Central memory CD8-positive, alpha-beta T cell (primary cell): ENCODE results near the gene AGPAT4.
"Not testable (repeated sequence)": the region's sequence is repeated elsewhere in the genome, so short reads cannot be mapped to it uniquely, and the experiment has no call there.

Experiments used
- ATAC-seq: fragments of 150-1000 bp; cut with Tn5 transposase; replicated peaks from 2 replicates; pipeline ENCODE4 v1.10.0; 2022; ENCODE audit warnings: mild to moderate bottlenecking, moderate FRiP score, moderate number of reproducible peaks; ENCODE audit not compliant: poor library complexity, severe bottlenecking; ENCODE audit errors: extremely low read depth
- DNase-seq, 2 donors: peaks; one replicate each; pipeline ENCODE4 v3.0.0; 2021; ENCODE audit warnings: low spot score in 2 of 2
- H3K27ac Mint-ChIP-seq: one replicate; pipeline ENCODE4 v1.8.0; 2022; ENCODE audit warnings: low read depth, mild to moderate bottlenecking, moderate library complexity, mixed read lengths
- H3K27me3 Mint-ChIP-seq: one replicate; pipeline ENCODE4 v1.8.0; 2022; ENCODE audit warnings: mixed read lengths
- H3K36me3 Mint-ChIP-seq: one replicate; pipeline ENCODE4 v1.8.0; 2022; ENCODE audit warnings: mild to moderate bottlenecking, moderate library complexity, mixed read lengths; ENCODE audit not compliant: insufficient read depth
- H3K4me1 Mint-ChIP-seq: one replicate; pipeline ENCODE4 v1.8.0; 2022; ENCODE audit warnings: mixed read lengths
- H3K4me3 Mint-ChIP-seq: one replicate; pipeline ENCODE4 v1.8.0; 2022; ENCODE audit warnings: mild to moderate bottlenecking, moderate library complexity, mixed read lengths
- H3K9me3 Mint-ChIP-seq: one replicate; pipeline ENCODE4 v1.8.0; 2022; ENCODE audit warnings: mixed read lengths

AGPAT4 gene

GRCh38 chr6:161273752-161274487 lies at the start of gene AGPAT4:
Gene AGPAT4, minus strand, starts transcription at chr6:161274061. Its CDS starts 41,848 bp downstream, at chr6:161232213.
- DNase-seq, result peak; percentile 39 to 66

GRCh38 chr6:161319231-161319630 lies 45.4 kb upstream of the AGPAT4 start:
- peaks cover 25% of the 10 kb centered on the region for H3K27me3 Mint-ChIP-seq
- DNase-seq, result no peak
- no peak overlapping the region for H3K27ac Mint-ChIP-seq
- H3K36me3 Mint-ChIP-seq, result no peaks in the 10 kb centered on the region
- no peak for ATAC-seq
- H3K4me1 Mint-ChIP-seq, result no peaks in the 10 kb centered on the region
- H3K9me3 Mint-ChIP-seq, result no peaks in the 10 kb centered on the region
- no peak overlapping the region for H3K4me3 Mint-ChIP-seq

More at GRCh38 chr6:161273752-161274487, at the start of gene AGPAT4:
- Mint-ChIP-seq H3K27me3 (no peaks in the 10 kb centered on the region), H3K9me3 (no peaks in the 10 kb centered on the region), H3K27ac (peak within 1 kb of the TSS; percentile 96), H3K4me1 (peaks cover 17% of the 10 kb centered on the region), H3K4me3 (peak within 1 kb of the TSS; percentile 88), H3K36me3 (peaks cover 20% of the 10 kb centered on the region)
- peak; percentile 95 for ATAC-seq

- no peaks in the 10 kb centered on the region for H3K4me1 Mint-ChIP-seq
- no peak overlapping the region for H3K4me3 Mint-ChIP-seq
- DNase-seq, result no peak
Observed at GRCh38 chr6:161318456-161318855, 44.6 kb upstream of the AGPAT4 start.

GRCh38 chr6:161316531-161316930 lies 42.7 kb upstream of the AGPAT4 start:
- H3K9me3 Mint-ChIP-seq, result no peaks in the 10 kb centered on the region
- DNase-seq (no peak), ATAC-seq (no peak)
- no peaks in the 10 kb centered on the region for H3K36me3 Mint-ChIP-seq
- no peaks in the 10 kb centered on the region for H3K4me1 Mint-ChIP-seq
- no peak overlapping the region for H3K27ac Mint-ChIP-seq
- peaks cover 35% of the 10 kb centered on the region for H3K27me3 Mint-ChIP-seq
- no peak overlapping the region for H3K4me3 Mint-ChIP-seq

More at GRCh38 chr6:161318456-161318855, 44.6 kb upstream of the AGPAT4 start:
- H3K27ac Mint-ChIP-seq, result no peak overlapping the region
- H3K9me3 Mint-ChIP-seq, result no peaks in the 10 kb centered on the region
- ATAC-seq, result no peak
- H3K36me3 Mint-ChIP-seq, result no peaks in the 10 kb centered on the region
- peaks cover 27% of the 10 kb centered on the region for H3K27me3 Mint-ChIP-seq

GRCh38 chr6:161315246-161315917 lies 41.5 kb upstream of the AGPAT4 start:
- not testable (repeated sequence) for H3K36me3 Mint-ChIP-seq, ATAC-seq, DNase-seq, H3K4me1 Mint-ChIP-seq, H3K4me3 Mint-ChIP-seq, H3K27ac Mint-ChIP-seq, H3K9me3 Mint-ChIP-seq
- H3K27me3 Mint-ChIP-seq, result peaks cover 46% of the 10 kb centered on the region

GRCh38 chr6:161314541-161315245 lies 40.8 kb upstream of the AGPAT4 start:
- peaks cover 48% of the 10 kb centered on the region for H3K27me3 Mint-ChIP-seq
- DNase-seq, H3K4me1 Mint-ChIP-seq, H3K27ac Mint-ChIP-seq, ATAC-seq, H3K9me3 Mint-ChIP-seq, H3K36me3 Mint-ChIP-seq, H3K4me3 Mint-ChIP-seq: not testable (repeated sequence)

GRCh38 chr6:161313940-161314509 lies 40.2 kb upstream of the AGPAT4 start:
- Mint-ChIP-seq H3K9me3 (no peaks in the 10 kb centered on the region), H3K4me1 (no peaks in the 10 kb centered on the region), H3K4me3 (no peak overlapping the region), H3K36me3 (no peaks in the 10 kb centered on the region), H3K27ac (no peak overlapping the region), H3K27me3 (peaks cover 46% of the 10 kb centered on the region)
- DNase-seq (no peak), ATAC-seq (no peak)

- not testable (repeated sequence) for H3K27ac Mint-ChIP-seq, H3K4me1 Mint-ChIP-seq
Observed at GRCh38 chr6:161313475-161313874, 39.6 kb upstream of the AGPAT4 start.

GRCh38 chr6:161309774-161310173 lies 35.9 kb upstream of the AGPAT4 start:
- H3K36me3 Mint-ChIP-seq, H3K27ac Mint-ChIP-seq, DNase-seq, H3K9me3 Mint-ChIP-seq, H3K4me3 Mint-ChIP-seq, ATAC-seq, H3K4me1 Mint-ChIP-seq: not testable (repeated sequence)
- peaks cover 33% of the 10 kb centered on the region for H3K27me3 Mint-ChIP-seq

More at GRCh38 chr6:161313475-161313874, 39.6 kb upstream of the AGPAT4 start:
- not testable (repeated sequence) for H3K4me3 Mint-ChIP-seq, H3K9me3 Mint-ChIP-seq, DNase-seq, H3K36me3 Mint-ChIP-seq, ATAC-seq
- peaks cover 43% of the 10 kb centered on the region for H3K27me3 Mint-ChIP-seq

GRCh38 chr6:161308075-161308655 lies 34.3 kb upstream of the AGPAT4 start:
- Mint-ChIP-seq H3K4me1 (no peaks in the 10 kb centered on the region), H3K9me3 (no peaks in the 10 kb centered on the region), H3K4me3 (no peak overlapping the region), H3K27me3 (peaks cover 41% of the 10 kb centered on the region), H3K36me3 (no peaks in the 10 kb centered on the region), H3K27ac (no peak overlapping the region)
- DNase-seq (no peak), ATAC-seq (no peak)

- DNase-seq, result no peak
- peaks cover 41% of the 10 kb centered on the region for H3K27me3 Mint-ChIP-seq
- H3K27ac Mint-ChIP-seq, result no peak overlapping the region
- H3K9me3 Mint-ChIP-seq, result no peaks in the 10 kb centered on the region
- ATAC-seq, result no peak
- H3K36me3 Mint-ChIP-seq, result no peaks in the 10 kb centered on the region
- no peak overlapping the region for H3K4me3 Mint-ChIP-seq
- no peaks in the 10 kb centered on the region for H3K4me1 Mint-ChIP-seq
Observed at GRCh38 chr6:161305860-161306259, 32.0 kb upstream of the AGPAT4 start.

GRCh38 chr6:161303628-161304340 lies 29.9 kb upstream of the AGPAT4 start:
- H3K27me3 Mint-ChIP-seq, result peaks cover 42% of the 10 kb centered on the region
- no peak overlapping the region for H3K4me3 Mint-ChIP-seq
- H3K9me3 Mint-ChIP-seq, result no peaks in the 10 kb centered on the region
- no peaks in the 10 kb centered on the region for H3K36me3 Mint-ChIP-seq
- H3K4me1 Mint-ChIP-seq, result no peaks in the 10 kb centered on the region
- no peak for DNase-seq
- no peak for ATAC-seq
- H3K27ac Mint-ChIP-seq, result no peak overlapping the region
